GM13976 (cell line): ENCODE results near the gene TFCP2L1.

ENCODE experiments used
- DNase-seq: peaks from one replicate; pipeline ENCODE4 v3.0.0; 2012; ENCODE audit warnings: low spot score
- CTCF ChIP-seq: IDR thresholded peaks from 2 replicates; pipeline ENCODE4 v1.5.1; 2012; ENCODE audit warnings: borderline replicate concordance, mild to moderate bottlenecking; ENCODE audit not compliant: insufficient read depth; ENCODE audit errors: extremely low read depth, missing control alignments, control extremely low read depth
- in situ Hi-C: fragments of 300-500 bp; cut with MboI; formaldehyde crosslinking; loops from one replicate; pipeline ENCODE4 v1.12.0; 2022; ENCODE audit warnings: low sequenced_read_pairs, mixed read lengths, inconsistent platforms; ENCODE audit not compliant: unreplicated experiment

The TFCP2L1 gene

GRCh38 chr2:121288454-121289231 is 3.6 kb upstream of the TFCP2L1 start:
- no peak for DNase-seq
- no peak for TF ChIP-seq CTCF
- in situ Hi-C loops: no loop called here

GRCh38 chr2:121287956-121288355 is 3.0 kb upstream of the TFCP2L1 start:
- DNase-seq: no peak
- TF ChIP-seq CTCF: no peak
- in situ Hi-C loops: no loop called here

GRCh38 chr2:121287146-121287798 is 2.3 kb upstream of the TFCP2L1 start:
- TF ChIP-seq CTCF: no peak
- DNase-seq: no peak
- in situ Hi-C loops: no loop called here

- no peak for DNase-seq
- in situ Hi-C loops: no loop called here
- TF ChIP-seq CTCF: no peak
Observed at GRCh38 chr2:121286506-121286905, 1.5 kb upstream of the TFCP2L1 start.

- no peak for DNase-seq
- in situ Hi-C loops: no loop called here
- no peak for TF ChIP-seq CTCF
Observed at GRCh38 chr2:121285926-121286325, 924 bp upstream of the TFCP2L1 start.

- in situ Hi-C loops: no loop called here
- TF ChIP-seq CTCF: no peak
- no peak for DNase-seq
Observed at GRCh38 chr2:121283670-121284462, 1.1 kb downstream of the TFCP2L1 start.
